Cardiac fibroblast (primary cell): ENCODE results near the gene ARHGAP45.

Experiments used
- DNase-seq, 2 donors: peaks; one replicate each; pipeline versions ENCODE4 v3.0.0 to v3.0.0-alpha.2; 2010; ENCODE audit warnings: low read depth in 2 of 2
- H3K4me3 ChIP-seq, 2 donors: replicated peaks in 1 of 2; 1 replicate in 1 of 2; 2 replicates in 1 of 2; pipeline ENCODE4 v1.5.1; 2011; ENCODE audit warnings: low read depth in 2 of 2, low read length in 2 of 2, mild to moderate bottlenecking in 2 of 2, moderate library complexity in 1 of 2
- CTCF ChIP-seq: IDR thresholded peaks from one replicate; pipeline ENCODE4 v1.5.1; 2011; ENCODE audit warnings: low read depth, mild to moderate bottlenecking, low read length, inconsistent platforms

Gene ARHGAP45

DNA sequence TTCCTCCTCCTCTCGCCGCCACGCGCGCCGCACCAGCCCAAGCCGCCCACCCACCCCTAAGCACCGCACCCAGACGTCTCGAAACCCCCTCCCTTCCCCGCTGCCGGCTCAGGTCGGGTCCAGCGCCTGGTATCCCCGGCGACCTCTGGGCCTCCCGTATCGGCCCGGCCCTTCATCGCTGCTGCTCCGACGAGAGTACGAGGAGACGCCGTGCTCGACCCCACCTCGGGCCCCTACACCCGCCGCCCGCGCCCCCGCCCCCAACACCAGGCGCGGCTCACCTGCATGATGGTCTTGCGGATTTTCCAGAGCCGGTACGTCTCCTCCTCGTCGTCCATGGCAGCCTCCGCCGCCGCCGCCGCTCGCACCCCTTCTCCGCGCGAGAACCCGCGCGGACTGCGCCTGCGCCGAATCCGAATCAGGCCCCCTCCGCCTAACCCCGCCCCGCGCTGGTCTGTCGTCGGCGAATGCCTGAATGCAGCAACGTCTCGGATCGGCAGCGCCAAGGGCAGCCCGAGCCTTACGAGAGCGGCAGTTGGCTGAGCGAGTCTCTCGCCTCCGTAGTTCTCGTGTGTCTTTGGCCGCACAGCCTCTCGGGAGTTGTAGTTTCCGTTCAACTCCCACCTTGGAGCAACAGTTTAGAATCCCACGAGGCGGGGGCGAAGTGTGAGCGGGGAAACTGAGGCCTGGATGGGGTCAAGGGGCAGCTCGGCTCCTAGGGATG is 28.2 kb downstream of the ARHGAP45 start, which contains the start of gene POLR2E:
Gene POLR2E (minus strand): TSS at position 398 of the 724 bp plus-strand sequence. CDS start 60 bp downstream, at position 338.
- peak; percentile 99 for DNase-seq
- H3K4me3 ChIP-seq, result peak within 1 kb of the TSS; percentile 91 to 95
- TF ChIP-seq CTCF, result no peak

- TF ChIP-seq CTCF, result no peak
- DNase-seq, result no peak
- no peak overlapping the region for H3K4me3 ChIP-seq
These were observed 30.8 kb downstream of the ARHGAP45 start for GRCh38 chr19:1097810-1098176.

DNA sequence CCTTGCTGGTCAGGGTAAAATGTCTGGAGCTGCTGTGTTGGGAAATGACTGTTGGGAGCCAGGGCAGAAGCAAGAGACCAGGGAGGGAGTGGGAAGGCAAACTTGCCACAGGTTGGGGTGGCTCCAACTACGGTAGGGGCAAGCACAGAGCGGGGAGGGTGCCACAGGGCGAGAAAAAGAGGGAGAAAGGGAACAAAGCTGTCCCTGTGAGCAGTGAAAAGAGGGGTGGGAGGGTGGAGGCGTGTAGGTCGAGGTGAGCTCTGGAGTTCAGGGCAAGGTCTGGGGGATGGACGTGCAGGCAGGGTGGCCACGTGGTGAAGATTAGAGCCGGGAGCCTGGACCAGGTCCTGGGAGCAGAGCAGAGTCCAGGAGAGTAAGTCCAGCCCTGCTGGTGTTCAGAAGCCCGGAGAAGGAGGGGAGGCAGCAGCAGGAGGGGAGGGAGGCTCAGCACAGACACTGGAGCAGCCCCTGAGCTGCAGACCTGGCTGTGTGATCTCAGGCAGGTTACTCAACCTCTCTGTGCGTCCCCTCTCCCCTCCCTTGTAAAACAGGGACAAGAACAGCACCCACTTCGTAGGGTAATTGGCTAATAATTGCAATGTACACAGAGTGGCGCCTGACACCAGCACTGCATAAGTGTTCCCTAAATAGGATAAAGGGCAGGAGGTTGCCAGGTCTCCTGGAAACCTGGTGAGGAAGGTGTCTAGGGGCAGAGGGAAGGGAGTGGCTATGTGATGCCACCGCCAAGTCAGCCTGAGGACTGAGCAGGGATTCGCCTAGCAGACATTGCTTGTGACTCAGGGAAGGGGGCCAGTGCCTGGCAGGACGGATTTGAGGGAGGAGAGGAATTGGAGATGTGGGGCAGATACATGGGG is 31.4 kb downstream of the ARHGAP45 start:
- H3K4me3 ChIP-seq, result no peak overlapping the region
- no peak for DNase-seq
- TF ChIP-seq CTCF, result no peak

- DNase-seq, result no peak
- no peak overlapping the region for H3K4me3 ChIP-seq
- TF ChIP-seq CTCF, result no peak
These were observed 34.4 kb downstream of the ARHGAP45 start for GRCh38 chr19:1101337-1101698.

DNA sequence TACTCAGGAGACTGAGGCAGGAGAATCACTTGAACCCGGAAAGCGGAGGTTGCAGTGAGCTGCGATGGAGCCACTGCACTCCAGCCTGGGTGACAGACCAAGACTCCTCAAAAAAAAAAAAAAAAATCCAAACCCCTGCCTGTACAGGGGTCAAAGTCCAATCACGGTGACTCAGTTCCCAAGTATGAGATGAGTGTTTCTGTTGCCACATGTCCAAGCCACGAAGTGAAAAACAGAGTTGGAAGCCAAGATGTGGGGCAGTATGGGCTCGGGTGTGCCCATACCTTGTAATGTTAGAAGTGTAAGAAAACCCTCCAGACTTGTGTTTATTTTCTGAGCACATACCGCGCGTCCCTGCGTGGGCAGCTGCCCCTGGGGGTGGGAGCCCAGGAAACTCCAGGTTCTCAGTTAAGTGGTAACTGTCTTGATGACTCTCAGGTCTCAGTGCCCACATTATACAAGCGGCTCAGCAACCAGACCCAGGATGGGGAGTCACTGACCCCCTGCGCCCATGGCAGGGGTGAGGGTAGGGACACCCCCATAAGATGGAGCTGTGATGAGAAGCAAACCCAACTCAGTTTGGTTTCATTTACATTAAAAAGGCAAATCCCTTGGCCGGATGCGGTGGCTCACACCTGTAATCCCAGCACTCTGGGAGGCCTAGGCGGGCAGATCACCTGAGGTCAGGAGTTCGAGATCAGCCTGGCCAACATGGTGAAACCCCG is 35.6 kb downstream of the ARHGAP45 start:
- TF ChIP-seq CTCF, result no peak
- H3K4me3 ChIP-seq, result no peak overlapping the region

GRCh38 chr19:1103132-1103707 is 36.3 kb downstream of the ARHGAP45 start:
- DNase-seq, result peak in 1 of 2 donors; percentile 64
- TF ChIP-seq CTCF, result no peak
- H3K4me3 ChIP-seq, result no peak overlapping the region

More for the DNA sequence above, 35.6 kb downstream of the ARHGAP45 start:
- DNase-seq, result peak; percentile 99 to 100
